8988T (cell line): ENCODE data around the gene GPR39.
"Not testable (repeated sequence)": the region's sequence is repeated elsewhere in the genome, so short reads cannot be mapped to it uniquely, and the experiment has no call there.

Source experiments
- DNase-seq: peaks from one replicate; pipeline ENCODE4 v3.0.0; 2011

The GPR39 gene

DNA sequence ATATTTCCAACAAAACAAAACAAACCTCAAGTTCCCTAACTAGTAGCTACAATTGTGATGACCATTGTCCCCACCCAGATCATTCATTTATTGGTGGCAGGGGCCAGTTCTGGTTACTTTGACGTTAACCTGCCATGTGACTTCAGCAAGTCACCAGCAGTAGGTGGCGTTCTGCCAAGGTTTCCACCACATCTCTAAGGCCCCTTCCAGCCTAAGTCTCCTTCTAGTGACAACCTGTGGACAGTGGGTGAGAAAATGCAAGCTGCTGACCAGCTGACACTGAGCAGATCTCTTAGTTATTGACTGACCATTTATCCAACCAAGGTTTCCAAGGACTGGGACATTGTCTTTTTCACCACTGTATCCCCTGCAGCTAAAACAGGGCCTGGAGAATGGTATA is 98.4 kb downstream of the GPR39 start:
- no peak for DNase-seq

DNA sequence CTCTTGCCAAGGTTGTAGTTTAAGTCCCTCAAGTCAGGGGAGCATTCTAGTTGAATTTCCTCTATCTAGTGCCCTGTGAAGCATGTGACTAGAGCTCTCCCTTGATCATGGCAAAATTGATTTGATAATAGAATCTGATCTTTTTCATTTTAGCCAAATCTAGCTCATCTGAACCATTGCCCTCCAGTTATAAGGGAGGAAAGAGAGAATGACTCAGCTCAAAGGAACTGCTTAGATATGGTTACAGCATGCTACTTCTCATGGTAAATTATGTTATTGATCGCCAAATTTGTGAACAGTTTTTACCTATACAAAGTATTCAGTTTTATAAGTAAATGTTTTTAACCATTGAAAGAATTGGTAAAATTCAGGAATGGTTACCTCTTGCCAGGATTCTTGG is 100.8 kb downstream of the GPR39 start:
- no peak for DNase-seq

DNA sequence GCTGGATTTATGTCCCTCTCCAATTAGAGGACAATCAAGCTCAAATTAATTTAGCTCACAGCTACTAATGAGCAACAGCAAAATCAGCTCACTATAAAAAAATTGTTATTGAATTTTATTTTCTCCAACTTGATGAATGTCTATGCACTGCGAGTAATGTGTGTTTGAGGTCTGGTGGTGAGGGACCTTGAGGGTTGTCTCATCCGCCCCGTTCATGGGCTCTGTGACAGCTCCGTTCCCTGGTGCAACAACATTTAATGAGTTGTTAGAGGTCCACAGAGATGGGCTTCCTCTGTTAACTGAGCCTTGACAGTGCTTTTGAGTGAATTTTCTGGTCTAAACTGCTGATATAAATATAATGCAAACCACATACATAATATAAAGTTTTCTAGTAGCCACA is 101.7 kb downstream of the GPR39 start:
- no peak for DNase-seq

DNA sequence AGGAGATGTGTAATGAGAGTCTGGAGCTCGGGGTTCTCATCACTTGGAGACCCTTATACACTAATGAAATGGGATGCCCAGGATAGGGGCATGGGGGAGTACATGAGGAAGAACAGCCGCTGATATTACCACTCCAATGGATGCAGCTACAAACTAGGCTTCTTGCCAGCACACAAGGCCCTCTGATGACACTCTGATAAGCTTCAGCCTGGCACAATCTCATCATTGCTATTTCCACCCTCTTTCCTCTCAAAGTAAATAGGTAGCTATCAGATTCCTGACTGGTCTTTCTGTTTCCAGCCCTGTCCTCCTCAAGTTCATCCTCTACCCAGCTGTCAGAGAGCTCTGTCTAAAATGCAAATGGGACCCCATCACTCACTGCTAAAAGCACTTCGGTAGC is 103.0 kb downstream of the GPR39 start:
- DNase-seq: no peak

DNA sequence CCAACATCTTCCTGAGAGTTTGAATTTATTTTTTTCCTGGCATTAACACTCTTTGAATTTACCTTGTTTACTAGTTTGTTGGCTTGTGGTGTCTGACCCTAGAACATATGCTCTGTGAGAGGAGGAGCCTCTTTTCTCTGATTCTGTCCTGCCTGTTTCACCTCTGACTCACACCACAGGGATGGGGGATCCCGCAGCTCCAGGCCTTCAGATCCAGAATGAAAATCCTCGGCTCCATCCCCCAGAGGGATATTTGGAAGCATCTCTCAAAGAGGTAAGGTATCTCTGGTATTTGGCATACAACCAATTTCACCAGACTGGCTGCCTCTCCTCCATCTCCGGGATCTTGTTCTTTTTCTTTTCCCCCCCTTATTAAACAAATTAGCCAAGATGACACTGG is 104.7 kb downstream of the GPR39 start:
- no peak for DNase-seq

DNA sequence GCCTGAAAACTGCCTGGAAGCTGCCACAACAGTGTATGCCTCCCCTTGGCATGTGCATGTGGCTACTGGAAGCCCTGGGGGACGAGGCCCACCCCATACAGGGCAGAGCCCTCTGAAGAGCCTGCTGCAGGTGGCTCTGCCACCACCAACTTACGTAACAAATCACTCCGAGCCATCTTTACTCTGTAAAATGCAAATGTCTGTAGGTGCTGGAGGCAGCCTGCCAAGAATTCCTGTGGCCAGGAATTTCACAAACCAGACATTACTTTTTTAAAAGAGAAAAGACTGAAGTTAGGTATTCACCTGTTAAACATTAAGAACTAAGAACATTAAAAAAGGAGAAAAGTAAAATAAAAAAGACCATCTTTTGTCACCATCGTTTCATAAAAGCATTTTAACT is 106.3 kb downstream of the GPR39 start:
- no peak for DNase-seq

DNA sequence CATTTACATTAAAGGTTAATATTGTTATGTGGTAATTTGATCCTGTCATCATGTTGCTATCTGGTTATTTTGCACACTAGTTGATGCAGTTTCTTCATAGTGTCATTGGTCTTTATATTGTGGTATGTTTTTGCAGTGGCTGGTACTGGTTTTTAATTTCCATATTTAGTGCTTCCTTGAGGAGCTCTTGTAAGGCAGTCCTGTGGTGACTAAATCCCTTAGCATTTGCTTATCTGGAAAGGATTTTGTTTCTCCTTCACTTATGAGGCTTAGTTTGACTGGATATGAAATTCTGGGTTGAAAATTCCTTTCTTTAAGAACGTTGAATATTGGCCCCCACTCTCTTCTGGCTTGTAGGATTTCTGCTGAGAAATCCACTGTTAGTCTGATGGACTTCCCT is 120.5 kb downstream of the GPR39 start:
- DNase-seq: not testable (repeated sequence)

DNA sequence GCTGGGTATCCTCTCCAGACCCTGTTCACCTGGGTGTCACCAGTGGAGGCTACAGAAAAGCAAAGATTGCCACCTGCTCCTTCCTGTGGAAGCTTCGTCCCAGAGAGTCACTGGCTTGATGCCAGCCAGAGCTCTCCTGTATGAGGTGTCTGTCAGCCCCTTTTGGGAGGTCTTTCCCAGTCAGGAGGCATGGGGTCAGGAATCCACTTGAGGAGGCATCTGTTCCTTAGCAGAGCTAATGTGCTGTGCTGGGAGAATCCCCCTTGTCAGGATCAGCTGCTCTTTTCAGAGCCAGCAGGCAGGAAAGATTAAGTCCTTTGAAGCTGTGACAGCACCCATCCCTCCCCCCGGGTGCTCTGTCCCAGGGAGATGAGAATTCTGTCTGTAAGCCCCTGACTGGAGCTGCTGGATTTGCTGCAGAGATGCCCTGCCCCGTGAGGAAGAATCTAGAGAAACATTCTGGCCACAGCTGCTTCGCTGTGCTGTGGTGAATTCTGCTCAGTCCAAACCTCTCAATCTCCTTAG is 121.8 kb downstream of the GPR39 start:
- no peak for DNase-seq

DNA sequence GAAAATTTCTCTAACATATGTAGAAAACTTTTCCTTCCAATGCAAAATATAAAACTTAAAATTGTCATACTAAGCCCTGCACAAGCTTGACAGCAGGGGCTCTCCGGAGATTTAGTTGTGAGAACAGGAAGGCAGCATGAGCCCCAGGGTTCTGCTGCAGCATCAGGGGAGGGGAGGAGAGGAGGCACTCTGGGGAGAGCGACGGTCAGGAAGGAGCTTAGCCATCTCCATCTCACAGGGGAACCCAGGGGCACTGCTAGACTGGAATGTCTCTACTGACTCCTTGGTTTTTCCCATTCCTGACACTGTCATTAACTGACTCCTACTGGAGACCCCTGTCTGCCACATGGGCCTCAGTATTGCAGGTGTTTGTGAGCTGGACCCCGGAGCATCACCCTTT is 123.6 kb downstream of the GPR39 start:
- no peak for DNase-seq

DNA sequence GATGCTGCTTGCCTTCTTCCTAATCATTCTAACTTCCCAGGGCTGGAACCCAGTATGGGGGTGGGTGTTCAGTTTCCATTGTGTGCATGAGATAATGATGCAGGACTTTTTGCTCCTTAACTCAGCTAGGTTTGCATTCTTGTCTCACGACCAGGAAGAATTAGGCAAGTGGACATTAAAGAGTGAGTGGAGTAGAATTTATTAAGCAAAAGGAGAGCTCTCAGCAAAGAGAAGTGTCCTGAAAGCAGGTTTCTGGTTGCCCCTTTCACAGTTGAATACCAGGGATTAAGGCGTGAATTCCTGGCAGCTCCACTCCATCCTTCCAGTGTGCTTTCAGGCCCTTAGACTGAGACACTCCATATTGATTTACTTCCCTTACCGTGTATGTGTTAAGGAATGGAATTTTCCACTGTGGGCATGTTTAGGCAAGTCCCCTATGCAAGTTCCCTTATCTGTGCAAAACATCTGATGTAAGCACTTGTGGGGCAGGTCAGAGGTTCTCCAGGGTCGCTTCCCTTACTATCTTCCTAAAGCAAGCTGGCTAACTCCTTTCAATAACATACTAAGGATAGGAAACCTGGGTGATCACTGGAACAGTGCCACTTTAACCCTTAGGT is 126.5 kb downstream of the GPR39 start:
- DNase-seq: no peak

DNA sequence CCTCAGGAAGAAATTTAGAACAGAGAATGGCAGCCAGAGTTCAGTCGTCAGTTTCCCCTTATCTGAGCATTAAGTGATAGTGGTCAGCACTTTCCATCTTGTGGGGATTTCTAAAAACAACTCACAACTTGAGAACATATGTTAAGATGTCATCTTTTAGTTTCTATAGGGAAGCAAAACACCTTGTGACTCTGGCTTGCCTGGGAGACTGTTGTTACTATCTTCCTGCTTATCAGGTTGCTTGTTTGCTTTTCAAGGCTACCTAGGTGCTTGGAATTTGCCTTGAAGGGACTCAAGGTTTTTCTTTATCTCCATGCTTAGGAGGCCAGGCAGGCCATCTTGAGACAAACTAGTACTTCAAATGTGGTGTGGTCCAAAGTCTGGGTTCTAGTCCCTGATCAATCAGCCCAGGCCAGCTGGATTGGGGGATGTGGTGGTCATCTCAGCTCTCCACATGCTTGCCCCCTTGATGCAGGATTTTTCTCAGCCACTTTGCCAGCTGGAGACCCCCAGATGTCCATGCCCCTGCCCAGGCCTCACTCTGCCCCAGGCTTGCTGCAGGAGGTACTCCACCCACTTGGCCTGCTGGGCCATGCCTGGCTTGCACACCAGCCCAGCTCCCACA is 127.5 kb downstream of the GPR39 start:
- DNase-seq: no peak

DNA sequence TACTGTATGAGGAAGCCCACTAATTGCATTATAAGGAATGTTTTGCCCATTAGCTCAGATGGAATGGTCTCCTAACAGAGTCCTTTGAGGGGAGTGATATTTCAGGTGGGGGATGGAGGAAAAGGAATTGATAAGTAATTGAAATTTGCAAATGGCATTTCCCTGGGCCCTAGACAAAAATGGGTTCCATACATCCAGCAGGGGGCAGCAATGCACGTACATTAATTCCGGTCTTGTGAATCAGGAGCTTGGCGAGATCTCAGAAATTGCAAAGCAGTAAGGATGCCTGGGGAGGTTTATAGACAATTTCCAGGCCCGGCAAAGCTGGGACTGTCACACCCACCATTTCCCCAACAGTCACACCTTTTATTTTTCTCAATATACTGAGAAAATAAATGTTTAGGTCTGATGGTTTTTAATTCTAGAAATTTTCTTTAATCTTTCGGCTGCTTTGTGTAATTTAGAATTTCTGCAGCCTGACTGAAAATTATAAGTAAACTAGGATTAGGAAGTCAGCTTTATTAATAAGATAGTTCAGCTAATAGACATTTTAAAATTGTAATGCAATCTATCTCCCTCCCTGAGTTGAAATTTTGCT is 130.6 kb downstream of the GPR39 start:
- DNase-seq: peak; percentile 26

DNA sequence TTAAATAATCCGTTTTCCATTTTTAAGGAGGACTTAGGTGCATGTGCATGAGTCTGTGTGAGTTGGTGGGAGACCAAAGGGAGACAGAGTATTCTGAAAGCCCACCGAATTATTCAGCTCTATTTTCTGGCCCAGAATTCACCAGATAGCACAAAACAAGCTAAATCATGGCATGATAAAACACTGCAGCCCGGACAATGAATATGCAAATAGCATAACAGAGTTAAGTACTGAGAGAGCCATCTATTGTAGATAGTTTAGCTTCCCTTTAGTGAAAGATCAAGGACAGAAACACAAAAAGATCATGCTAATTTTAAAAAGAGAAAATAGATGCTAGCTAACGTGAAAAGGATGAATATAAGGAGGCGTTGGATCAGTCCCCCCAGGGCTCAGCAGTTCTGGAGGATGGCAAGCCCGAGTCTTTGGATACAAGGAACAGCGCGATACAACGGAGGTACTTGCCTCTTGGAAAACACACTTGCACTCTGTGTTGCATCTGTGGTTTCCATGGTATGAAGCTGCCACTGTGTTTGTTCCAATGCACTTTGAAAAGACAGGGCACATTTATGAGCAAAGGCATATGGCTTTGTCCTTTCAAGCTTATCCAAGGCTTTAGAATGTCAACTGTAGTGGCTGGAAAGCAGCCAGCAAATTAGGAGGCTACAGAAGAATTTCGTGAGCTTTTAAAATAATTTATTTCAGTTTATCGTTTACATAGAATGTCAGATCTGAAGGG is 133.5 kb downstream of the GPR39 start:
- DNase-seq: no peak

DNA sequence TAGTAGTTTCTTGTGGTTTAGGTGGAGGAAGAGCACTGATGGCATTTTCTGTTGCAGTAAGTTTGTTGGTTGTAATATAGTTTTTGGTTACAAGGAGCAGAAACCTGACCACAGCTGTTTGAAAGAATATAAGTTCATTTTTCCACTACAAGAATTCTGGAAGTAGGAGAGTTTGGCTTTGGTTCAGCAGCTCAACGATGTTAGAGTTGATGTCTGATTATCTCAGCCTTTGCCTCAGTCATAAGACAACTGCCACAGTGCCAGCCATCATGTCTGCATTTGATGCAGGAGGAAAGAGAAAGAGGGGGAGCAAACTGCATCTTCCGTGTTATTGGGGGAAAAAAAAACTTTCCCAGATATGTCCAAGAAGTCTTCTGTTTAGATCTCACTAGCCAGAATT is 134.3 kb downstream of the GPR39 start:
- no peak for DNase-seq

DNA sequence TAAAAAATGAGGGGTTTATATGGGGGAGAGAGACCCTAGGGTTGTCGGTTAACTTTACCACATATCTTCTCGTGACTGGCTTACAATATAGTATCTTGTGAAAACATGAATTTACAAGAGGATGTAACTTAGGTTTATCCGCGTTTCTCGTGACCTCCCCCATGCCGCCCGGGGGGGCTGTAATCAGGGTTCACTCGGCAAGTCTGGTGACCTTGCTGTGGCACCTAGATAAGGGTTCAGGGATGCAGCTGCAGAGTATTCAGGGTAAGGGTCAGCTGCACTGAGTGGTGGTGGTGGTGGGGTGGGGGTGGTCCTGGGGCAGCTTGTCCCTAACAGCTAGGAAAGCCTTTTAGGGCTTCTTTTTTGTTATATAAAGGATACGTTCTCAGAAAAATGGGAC is 141.1 kb downstream of the GPR39 start:
- no peak for DNase-seq

DNA sequence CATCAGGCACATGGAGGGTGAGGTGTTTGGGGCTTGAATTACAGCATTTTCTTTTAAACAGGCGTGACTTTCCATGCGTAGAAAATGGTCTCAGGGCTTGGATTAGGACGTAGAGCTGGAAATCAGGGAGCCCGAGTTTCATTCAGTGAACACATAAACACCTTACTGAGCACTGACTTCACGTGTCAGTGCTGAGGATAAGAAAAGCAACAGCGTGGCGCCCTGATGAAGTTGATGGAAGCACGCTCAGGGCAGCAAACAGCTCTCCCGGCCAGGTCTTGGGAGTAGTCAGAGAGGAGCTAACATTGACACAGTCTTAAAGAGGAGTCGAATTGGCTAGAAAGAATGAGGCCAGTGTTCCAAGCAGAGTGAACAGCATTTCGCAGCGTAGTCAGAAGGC is 142.7 kb downstream of the GPR39 start:
- DNase-seq: no peak

DNA sequence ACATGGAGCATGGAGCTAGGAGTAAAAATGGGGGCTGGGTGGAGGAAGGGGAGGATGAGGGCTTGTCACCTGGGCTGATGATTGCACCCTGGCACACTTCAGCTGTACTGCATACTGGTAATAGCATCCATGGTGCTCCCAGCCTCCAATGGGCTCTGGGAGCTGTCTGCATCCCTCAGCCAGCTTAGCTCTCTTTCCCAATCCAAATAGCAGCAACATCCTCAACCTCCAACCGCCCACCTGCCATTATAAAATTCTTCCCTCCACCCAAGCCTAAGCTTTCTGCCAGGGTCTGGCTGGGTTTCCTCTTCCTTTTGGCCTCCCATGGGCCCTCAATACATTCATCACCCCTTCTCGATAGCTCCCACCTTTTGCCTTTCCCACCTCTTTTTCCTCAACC is 143.3 kb downstream of the GPR39 start:
- DNase-seq: no peak

DNA sequence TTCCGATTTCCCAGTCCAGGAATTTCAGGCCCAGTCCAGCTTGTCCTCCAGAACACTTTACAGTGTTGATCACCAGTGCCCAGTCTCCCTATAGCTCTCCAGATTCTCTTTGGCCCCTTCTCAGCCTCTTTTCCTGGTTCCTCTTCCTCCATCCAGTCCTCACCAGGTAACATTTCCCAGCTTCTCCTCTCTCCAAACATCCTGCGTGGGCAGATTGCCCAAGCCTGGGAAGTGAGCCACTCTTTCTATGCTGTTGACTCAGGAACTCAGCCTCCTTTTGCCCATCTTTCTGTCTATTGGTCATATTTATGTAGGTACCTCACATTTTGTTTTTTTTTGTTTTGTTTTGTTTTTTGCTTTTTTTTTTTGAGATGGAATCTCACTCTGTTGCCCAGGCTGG is 144.0 kb downstream of the GPR39 start:
- DNase-seq: no peak

DNA sequence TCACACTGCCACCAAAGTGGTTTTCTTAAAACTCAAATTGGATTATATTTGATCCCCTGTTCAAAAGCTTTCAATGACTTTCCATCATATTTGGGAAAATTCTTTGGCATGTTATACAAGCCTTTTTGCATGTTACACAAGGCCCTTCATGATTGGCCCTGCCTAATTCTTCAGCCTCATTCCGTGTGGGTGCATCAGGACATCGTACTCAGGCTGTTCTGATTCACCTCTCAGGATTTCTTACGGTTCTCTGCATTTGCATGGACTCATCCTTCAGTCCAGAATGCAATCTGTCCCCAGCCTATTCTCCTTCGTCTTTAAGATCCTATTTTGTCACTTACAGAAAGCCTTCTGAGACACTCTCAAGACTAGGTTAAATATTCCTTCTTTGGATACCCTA is 145.6 kb downstream of the GPR39 start:
- DNase-seq: no peak

DNA sequence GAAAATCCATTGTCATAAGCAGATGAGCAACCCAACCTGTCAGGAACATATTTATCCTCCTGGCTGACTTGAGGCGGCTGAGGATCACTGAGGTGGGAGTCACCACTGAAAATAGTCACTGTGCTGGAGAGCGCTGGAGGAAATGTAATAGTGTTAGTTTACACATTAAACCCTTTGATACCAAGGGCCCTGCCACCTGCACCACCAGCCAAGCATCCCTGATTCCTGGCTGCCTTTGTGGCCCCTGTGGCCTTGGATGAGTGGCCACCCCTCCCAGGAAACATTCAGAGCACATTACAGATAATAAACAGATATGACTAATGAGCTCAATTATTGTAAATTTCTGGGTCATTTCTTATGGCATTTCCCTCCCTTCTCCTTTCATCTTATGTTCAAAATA is 147.5 kb downstream of the GPR39 start:
- no peak for DNase-seq

DNA sequence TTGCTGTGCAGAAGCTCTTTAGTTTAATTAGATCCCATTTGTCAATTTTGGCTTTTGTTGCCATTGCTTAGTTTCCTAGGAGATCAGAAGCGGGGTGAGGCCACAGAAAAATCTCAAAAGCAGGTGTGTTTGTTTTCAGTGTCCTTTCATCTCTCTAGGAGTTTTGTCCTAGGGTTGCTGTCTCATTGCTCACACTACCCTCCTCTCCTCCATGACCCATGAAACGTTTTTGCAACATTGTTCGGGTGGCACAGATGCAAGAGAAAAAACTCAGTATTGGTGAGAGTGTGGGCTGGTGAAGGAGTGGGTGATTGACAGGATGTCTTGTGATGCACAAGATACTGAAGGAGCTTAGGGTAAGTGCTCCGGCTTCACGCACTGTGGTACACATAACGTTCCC is 149.8 kb downstream of the GPR39 start:
- no peak for DNase-seq

DNA sequence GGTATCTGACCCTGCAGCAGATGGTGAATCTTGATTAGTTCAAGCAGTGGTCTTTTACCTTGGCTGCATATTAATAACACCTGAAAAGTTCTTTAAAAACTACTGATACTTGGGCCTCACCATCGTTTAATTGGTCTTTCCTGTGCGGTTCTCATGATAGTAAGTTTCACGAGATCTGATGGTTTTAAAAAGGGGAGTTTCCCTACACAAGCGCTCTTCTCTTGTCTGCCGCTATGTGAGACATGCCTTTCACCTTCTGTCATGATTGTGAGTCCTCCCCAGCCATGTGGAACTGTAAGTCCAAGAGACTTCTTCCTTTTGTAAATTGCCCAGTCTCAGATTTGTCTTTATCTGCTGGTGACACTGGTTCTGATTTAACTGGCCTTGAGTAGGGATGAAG is 151.1 kb downstream of the GPR39 start:
- DNase-seq: no peak

DNA sequence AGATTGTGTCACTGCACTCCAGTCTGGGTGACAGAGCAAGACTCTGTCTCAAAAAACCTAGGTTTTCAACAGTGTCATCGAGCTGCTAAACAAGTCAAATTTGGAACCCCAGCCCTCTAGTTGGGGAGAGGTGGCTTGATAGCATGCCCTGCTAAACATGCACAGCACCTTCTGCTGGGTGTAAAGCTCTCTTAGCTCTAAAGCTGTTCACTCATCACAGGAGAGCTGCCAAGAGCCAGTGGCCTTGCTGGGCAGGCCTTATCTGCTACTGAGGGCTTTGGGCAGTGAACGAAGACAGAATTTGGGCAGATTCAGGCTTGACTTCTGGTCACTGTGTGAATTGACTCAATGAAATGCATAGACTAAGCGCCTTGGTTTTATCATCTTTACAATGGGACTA is 152.1 kb downstream of the GPR39 start:
- DNase-seq: no peak

DNA sequence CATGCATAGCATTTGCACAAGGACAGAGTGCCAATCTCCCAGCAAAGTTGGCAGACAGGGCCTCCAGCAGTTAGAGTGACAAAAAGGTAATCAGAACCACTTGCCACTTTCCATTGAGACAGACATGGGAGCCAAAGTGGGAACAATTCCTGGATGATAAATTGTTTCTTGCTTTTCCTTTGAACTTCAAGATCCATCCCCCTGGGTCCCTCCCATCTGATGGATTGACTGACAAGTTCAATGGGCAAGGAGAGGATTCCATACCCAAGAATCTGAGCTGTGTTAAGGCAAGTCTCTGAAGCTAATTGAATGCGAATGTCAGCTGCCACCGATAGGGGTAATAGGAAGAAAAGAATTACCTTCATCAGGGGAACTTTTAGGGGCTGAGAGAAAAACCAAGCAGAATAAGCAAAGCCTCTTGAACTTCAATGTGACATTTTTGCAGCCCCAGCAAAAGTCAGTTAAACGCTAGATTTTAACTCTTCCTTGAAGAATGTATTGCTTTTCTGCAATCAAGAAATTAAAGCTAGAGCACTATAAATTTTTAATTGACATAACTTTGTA is 156.9 kb downstream of the GPR39 start:
- DNase-seq: no peak
